ENCODE results near the gene LSR. TPM values are rescaled to one million over a fixed set of nuclear protein-coding genes. Genes with fewer than 3 reads are reported as not detected.

The LSR gene
- total RNA-seq, 3 donors from 2014 or later (not counting 1 experiment from before 2014, with no cell fraction given): 3.4 to 6.9 (median 6.7) TPM

- Mint-ChIP-seq H3K4me3 (no peak overlapping the region), H3K27ac (no peak overlapping the region), H3K27me3 (ENCODE audit: low read depth in 2 of 2) (peaks cover 0 to 3% of the 10 kb centered on the region in 2 donors), H3K4me1 (no peaks in the 10 kb centered on the region), H3K9me3 (no peaks in the 10 kb centered on the region), H3K36me3 (no peaks in the 10 kb centered on the region)
- Histone ChIP-seq H3K4me1 (ENCODE audit: control insufficient read depth, insufficient read depth, low read length) (peaks cover 11% of the 10 kb centered on the region), H3K36me3 (ENCODE audit: control insufficient read depth, insufficient read depth, low read length) (no peaks in the 10 kb centered on the region), H3K4me3 (ENCODE audit: low read length) (no peak overlapping the region), H3K9me3 (ENCODE audit: control insufficient read depth, insufficient read depth, low read length) (no peaks in the 10 kb centered on the region), H3K27me3 (ENCODE audit: control insufficient read depth, insufficient read depth, low read length) (no peaks in the 10 kb centered on the region), H3K27ac (ENCODE audit: low read length) (no peak overlapping the region)
- ATAC-seq (no peak), DNase-seq (peak in 1 of 2 donors; percentile 14)
- TF ChIP-seq CTCF (IDR thresholded peaks at IDR 0.05): no peak
- 85% methylated on average over 41 of the region's 41 CpGs for WGBS (ENCODE audit: insufficient coverage)
- intact Hi-C loops (cut with micrococcal nuclease): no loop called here
These were observed 23.9 kb upstream of the LSR start for GRCh38 chr19:35224681-35225571.

- Mint-ChIP-seq H3K4me1 (no peaks in the 10 kb centered on the region), H3K27ac (no peak overlapping the region), H3K4me3 (no peak overlapping the region), H3K9me3 (no peaks in the 10 kb centered on the region), H3K27me3 (ENCODE audit: low read depth in 2 of 2) (peaks cover 0 to 3% of the 10 kb centered on the region in 2 donors), H3K36me3 (no peaks in the 10 kb centered on the region)
- peak in 1 of 2 donors; percentile 2 for DNase-seq
- H3K9me3 ChIP-seq (ENCODE audit: control insufficient read depth, insufficient read depth, low read length): no peaks in the 10 kb centered on the region
- TF ChIP-seq CTCF (IDR thresholded peaks at IDR 0.05): no peak
- H3K4me1 ChIP-seq (ENCODE audit: control insufficient read depth, insufficient read depth, low read length): peaks cover 11% of the 10 kb centered on the region
- intact Hi-C loops (cut with micrococcal nuclease): no loop called here
- no peak for ATAC-seq
- no peak overlapping the region for H3K27ac ChIP-seq (ENCODE audit: low read length)
- no peaks in the 10 kb centered on the region for H3K36me3 ChIP-seq (ENCODE audit: control insufficient read depth, insufficient read depth, low read length)
- 97% methylated on average over 6 of the region's 6 CpGs for WGBS (ENCODE audit: insufficient coverage)
- no peaks in the 10 kb centered on the region for H3K27me3 ChIP-seq (ENCODE audit: control insufficient read depth, insufficient read depth, low read length)
- H3K4me3 ChIP-seq (ENCODE audit: low read length): no peak overlapping the region
These were observed 22.9 kb upstream of the LSR start for GRCh38 chr19:35225951-35226350.

GRCh38 chr19:35226748-35227147, 22.1 kb upstream of the LSR start:
- H3K9me3 Mint-ChIP-seq: no peaks in the 10 kb centered on the region
- TF ChIP-seq CTCF (IDR thresholded peaks at IDR 0.05): no peak
- DNase-seq: no peak
- Histone ChIP-seq H3K27ac (ENCODE audit: low read length) (no peak overlapping the region), H3K4me3 (ENCODE audit: low read length) (no peak overlapping the region), H3K4me1 (ENCODE audit: control insufficient read depth, insufficient read depth, low read length) (peaks cover 11% of the 10 kb centered on the region), H3K27me3 (ENCODE audit: control insufficient read depth, insufficient read depth, low read length) (no peaks in the 10 kb centered on the region), H3K36me3 (ENCODE audit: control insufficient read depth, insufficient read depth, low read length) (no peaks in the 10 kb centered on the region), H3K9me3 (ENCODE audit: control insufficient read depth, insufficient read depth, low read length) (no peaks in the 10 kb centered on the region)
- no peaks in the 10 kb centered on the region for H3K4me1 Mint-ChIP-seq
- no peaks in the 10 kb centered on the region for H3K36me3 Mint-ChIP-seq
- H3K27ac Mint-ChIP-seq: peak overlapping the region in 1 of 2 donors; percentile 36
- H3K4me3 Mint-ChIP-seq: no peak overlapping the region
- intact Hi-C loops (cut with micrococcal nuclease): no loop called here
- no peak for ATAC-seq
- peaks cover 0 to 3% of the 10 kb centered on the region in 2 donors for H3K27me3 Mint-ChIP-seq (ENCODE audit: low read depth in 2 of 2)
- 98% methylated on average over 5 of the region's 5 CpGs for WGBS (ENCODE audit: insufficient coverage)

Measured in natural killer cell (primary cell).